Measurements from ENCODE around the gene ATPAF1.

- no peak for TF ChIP-seq ETV5 (CRISPR knock-in tag; IDR thresholded peaks at IDR 0.05; ENCODE audit: low read depth)
- no peak for TF ChIP-seq XRCC5 (IDR thresholded peaks at IDR 0.05; ENCODE audit: low read depth, low read length)
- TF ChIP-seq HBP1 (CRISPR knock-in tag; IDR thresholded peaks at IDR 0.05): no peak
- no peak for TF ChIP-seq GABPA (tag; conservative IDR thresholded peaks at IDR 0.05; ENCODE audit: low read depth)
- TF ChIP-seq CTCF (IDR thresholded peaks at IDR 0.05 in 2 of 3, conservative IDR thresholded peaks at IDR 0.05 in 1 of 3; ENCODE audit: insufficient read depth in 2 of 3, low read depth in 1 of 3, low read length in 3 of 3): no peak
- TF ChIP-seq YY1 (IDR thresholded peaks at IDR 0.05; ENCODE audit: borderline replicate concordance in 1 of 3, control insufficient read depth in 1 of 3, extremely low read depth in 1 of 3, insufficient read depth in 3 of 3, insufficient read length in 1 of 3, insufficient replicate concordance in 2 of 3, low read depth in 1 of 3, low read length in 2 of 3): no peak
- TF ChIP-seq ZBTB7A (IDR thresholded peaks at IDR 0.05; ENCODE audit: borderline replicate concordance, control insufficient read depth, low read depth, low read length): no peak
- no peak for TF ChIP-seq NCOA1 (IDR thresholded peaks at IDR 0.05; ENCODE audit: low read depth)
- TF ChIP-seq POLR2A (conservative IDR thresholded peaks at IDR 0.05): no peak
- TF ChIP-seq EZH2 (IDR thresholded peaks at IDR 0.05; ENCODE audit: borderline replicate concordance, low read depth, low read length): no peak
- no peak for TF ChIP-seq HDAC6 (IDR thresholded peaks at IDR 0.05; ENCODE audit: low read depth, low read length)
- TF ChIP-seq NR3C1 (CRISPR knock-in tag; IDR thresholded peaks at IDR 0.05): no peak
Observed at GRCh38 chr1:46582972-46583371, 85.2 kb downstream of the ATPAF1 start.

All from K562 (cell line).